HFFc6 (cell line): Measurements from ENCODE around the gene NPAS3. TPM values are rescaled to one million over a fixed set of nuclear protein-coding genes. Genes with fewer than 3 reads are reported as not detected.

Experiments used
- DNase-seq: peaks from one replicate; pipeline ENCODE4 v3.0.0-alpha.2; 2018
- H3K27ac Mint-ChIP-seq: 2 replicates; pipeline ENCODE4 v1.8.0; 2020; ENCODE audit warnings: mild to moderate bottlenecking, mixed read lengths
- H3K27me3 Mint-ChIP-seq: 2 replicates; pipeline ENCODE4 v1.8.0; 2021; ENCODE audit warnings: mild to moderate bottlenecking, moderate library complexity, mixed read lengths; ENCODE audit not compliant: insufficient read depth
- H3K36me3 Mint-ChIP-seq: 2 replicates; pipeline ENCODE4 v1.8.0; 2021; ENCODE audit warnings: low read depth, mixed read lengths
- H3K4me1 Mint-ChIP-seq: 2 replicates; pipeline ENCODE4 v1.8.0; 2020; ENCODE audit warnings: low read depth, mixed read lengths
- H3K4me3 Mint-ChIP-seq: 2 replicates; pipeline ENCODE4 v1.8.0; 2020; ENCODE audit warnings: mild to moderate bottlenecking, moderate library complexity, mixed read lengths
- H3K9me3 Mint-ChIP-seq: 2 replicates; pipeline ENCODE4 v1.8.0; 2020; ENCODE audit warnings: mild to moderate bottlenecking, mixed read lengths
- total RNA-seq, 6 experiments: library from RNA; stranded (reverse); fragmentation: NEBNext Ultra II Directional; extraction: Animal tissue kit (Norgen Biotek cat#: 25700); gene quantifications; 2 replicates in 1 of 6; 3 replicates in 5 of 6; pipeline ENCODE4 v1.2.3, GENCODE V29; 2021
- TF ChIP-seq, protein P1 (sequence below): fragments of 200-600 bp; sonication (generic); IDR thresholded peaks from 2 replicates; pipeline ENCODE4 v1.5.0; 2021; ENCODE audit warnings: antibody characterized with exemption, mild to moderate bottlenecking

The NPAS3 gene
- total RNA-seq, 6 experiments from 2014 or later, result not detected

DNA sequence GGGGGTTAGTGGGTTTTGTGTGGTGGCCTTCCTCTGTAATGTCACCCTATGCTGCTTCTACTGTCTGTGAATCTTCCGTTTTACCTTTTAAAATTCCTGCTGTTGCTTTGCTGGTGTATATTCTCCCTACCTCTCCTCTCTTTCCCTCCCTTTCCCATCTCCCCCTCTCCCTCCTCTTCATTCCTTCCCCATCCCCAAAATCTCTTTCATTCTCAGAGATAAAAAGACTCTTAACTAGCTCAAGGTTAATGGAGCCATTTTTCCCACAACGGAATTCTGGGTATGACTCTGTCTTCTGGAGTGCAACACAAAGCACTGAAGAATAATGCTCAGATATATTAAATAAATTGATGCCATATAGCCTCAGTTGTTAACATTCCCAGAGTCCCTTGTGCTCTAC lies 864.1 kb downstream of the NPAS3 start:
- Mint-ChIP-seq H3K27me3 (peaks cover 23% of the 10 kb centered on the region; the same call in 1 of the 2 replicates), H3K36me3 (peaks cover 5% of the 10 kb centered on the region; the same call in 1 of the 2 replicates), H3K9me3 (peaks cover 5% of the 10 kb centered on the region; the same call in 1 of the 2 replicates), H3K4me1 (peaks cover 5% of the 10 kb centered on the region; the same call in 1 of the 2 replicates), H3K4me3 (no peak overlapping the region), H3K27ac (no peak overlapping the region)
- TF ChIP-seq, protein P1, sequence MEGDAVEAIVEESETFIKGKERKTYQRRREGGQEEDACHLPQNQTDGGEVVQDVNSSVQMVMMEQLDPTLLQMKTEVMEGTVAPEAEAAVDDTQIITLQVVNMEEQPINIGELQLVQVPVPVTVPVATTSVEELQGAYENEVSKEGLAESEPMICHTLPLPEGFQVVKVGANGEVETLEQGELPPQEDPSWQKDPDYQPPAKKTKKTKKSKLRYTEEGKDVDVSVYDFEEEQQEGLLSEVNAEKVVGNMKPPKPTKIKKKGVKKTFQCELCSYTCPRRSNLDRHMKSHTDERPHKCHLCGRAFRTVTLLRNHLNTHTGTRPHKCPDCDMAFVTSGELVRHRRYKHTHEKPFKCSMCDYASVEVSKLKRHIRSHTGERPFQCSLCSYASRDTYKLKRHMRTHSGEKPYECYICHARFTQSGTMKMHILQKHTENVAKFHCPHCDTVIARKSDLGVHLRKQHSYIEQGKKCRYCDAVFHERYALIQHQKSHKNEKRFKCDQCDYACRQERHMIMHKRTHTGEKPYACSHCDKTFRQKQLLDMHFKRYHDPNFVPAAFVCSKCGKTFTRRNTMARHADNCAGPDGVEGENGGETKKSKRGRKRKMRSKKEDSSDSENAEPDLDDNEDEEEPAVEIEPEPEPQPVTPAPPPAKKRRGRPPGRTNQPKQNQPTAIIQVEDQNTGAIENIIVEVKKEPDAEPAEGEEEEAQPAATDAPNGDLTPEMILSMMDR, result no peak
- DNase-seq, result no peak

DNA sequence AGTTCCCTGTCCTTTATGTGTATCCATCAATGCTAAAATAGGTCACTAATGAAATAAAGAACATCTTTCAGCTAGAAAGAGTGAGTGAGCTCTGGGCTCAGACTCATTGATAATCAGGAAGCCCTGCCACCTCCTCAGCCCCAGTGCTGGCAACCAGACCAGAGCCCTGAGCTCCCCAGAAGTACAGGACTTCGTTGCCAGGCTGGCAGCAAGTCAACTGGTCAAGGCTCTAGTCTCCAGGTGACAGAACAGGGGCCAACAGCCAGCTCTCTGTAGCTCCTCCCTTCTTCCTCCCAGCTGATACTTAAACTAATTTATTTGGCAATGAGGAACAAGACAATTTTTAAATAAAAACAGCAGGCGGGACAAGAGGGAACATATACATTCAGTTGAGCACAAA lies 866.9 kb downstream of the NPAS3 start:
- peaks cover 5% of the 10 kb centered on the region for H3K9me3 Mint-ChIP-seq
- H3K4me1 Mint-ChIP-seq, result peaks cover 5% of the 10 kb centered on the region; the same call in 1 of the 2 replicates
- TF ChIP-seq, protein P1, result no peak
- peaks cover 5% of the 10 kb centered on the region; the same call in 1 of the 2 replicates for H3K36me3 Mint-ChIP-seq
- H3K27me3 Mint-ChIP-seq, result peaks cover 7% of the 10 kb centered on the region; the same call in 1 of the 2 replicates
- no peak overlapping the region for H3K4me3 Mint-ChIP-seq
- DNase-seq, result no peak
- H3K27ac Mint-ChIP-seq, result no peak overlapping the region

DNA sequence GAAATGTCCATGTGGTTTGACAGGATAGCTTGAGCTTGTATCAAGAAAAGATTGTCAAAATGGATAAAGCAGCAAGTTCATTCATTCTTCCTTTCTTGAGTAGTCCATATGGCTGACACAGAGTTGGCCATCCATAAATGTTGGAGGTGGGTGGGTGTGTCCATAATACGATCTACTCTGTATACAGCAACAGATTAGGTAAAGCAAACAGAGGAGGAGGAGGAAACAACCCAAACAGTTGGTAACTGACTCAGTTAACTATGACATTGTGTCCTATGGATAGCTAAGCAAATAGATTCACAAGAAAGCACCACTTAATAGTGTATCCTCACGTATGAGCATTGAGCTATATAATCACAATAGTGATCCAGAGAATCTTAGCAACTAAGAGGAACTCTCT lies 868.2 kb downstream of the NPAS3 start:
- Mint-ChIP-seq H3K4me3 (no peak overlapping the region), H3K27me3 (no peaks in the 10 kb centered on the region; the same call in 1 of the 2 replicates), H3K36me3 (no peaks in the 10 kb centered on the region), H3K27ac (no peak overlapping the region), H3K9me3 (peaks cover 2% of the 10 kb centered on the region; the same call in 1 of the 2 replicates), H3K4me1 (no peaks in the 10 kb centered on the region)
- TF ChIP-seq, protein P1, result no peak
- DNase-seq, result no peak

DNA sequence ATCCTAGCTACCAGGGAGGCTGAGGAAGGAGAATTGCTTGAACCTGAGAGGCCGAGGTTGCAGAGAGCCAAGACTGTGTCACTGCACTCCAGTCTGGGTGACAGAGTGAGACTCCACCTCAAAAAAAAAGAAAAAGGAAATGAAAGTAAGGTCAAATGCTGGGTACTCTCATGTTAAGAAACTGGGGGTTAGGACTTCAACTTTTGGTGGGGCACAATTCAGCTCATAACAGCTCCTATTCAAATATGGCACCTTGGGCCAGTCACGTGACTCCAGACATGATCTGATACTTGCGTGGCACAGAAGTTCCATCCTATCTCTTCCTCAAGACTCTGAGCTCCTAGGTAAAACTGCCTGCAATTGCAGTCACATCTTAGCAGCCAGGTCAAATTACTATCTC lies 869.5 kb downstream of the NPAS3 start:
- DNase-seq, result no peak
- H3K9me3 Mint-ChIP-seq, result peaks cover 4% of the 10 kb centered on the region; the same call in 1 of the 2 replicates
- no peaks in the 10 kb centered on the region for H3K4me1 Mint-ChIP-seq
- no peak overlapping the region for H3K4me3 Mint-ChIP-seq
- H3K27ac Mint-ChIP-seq, result no peak overlapping the region
- no peaks in the 10 kb centered on the region; the same call in 1 of the 2 replicates for H3K27me3 Mint-ChIP-seq
- H3K36me3 Mint-ChIP-seq, result no peaks in the 10 kb centered on the region
- TF ChIP-seq, protein P1, result no peak

DNA sequence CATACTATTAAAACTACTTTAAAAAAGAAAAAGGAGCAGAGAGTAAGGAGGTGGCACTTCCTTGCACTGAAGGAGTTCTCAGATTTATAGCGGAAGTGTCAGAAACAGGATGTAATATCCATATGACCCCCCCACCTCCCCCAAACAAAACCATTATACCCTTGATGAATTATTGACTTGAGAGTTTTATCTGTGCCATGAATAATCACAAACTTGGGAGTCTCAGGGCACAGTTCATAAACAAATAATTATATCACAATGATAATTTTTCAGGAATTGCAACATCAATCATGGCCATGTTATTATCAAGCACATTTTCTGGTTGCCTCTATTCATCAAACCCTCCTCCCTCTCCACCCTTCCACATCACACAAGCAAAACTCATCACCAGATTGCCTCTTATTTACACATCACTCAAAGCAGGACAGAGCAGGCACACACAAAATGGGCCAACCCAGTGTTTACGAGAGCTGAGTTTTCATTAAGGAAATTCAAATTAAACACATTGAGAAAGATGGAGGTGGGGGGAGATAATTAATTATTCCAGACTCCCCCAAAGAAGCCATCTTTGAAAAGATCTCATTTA lies 870.8 kb downstream of the NPAS3 start:
- Mint-ChIP-seq H3K36me3 (no peaks in the 10 kb centered on the region), H3K27ac (no peak overlapping the region), H3K27me3 (peaks cover 1% of the 10 kb centered on the region; the same call in 1 of the 2 replicates), H3K4me1 (no peaks in the 10 kb centered on the region; the same call in 1 of the 2 replicates), H3K9me3 (peaks cover 4% of the 10 kb centered on the region; the same call in 1 of the 2 replicates), H3K4me3 (no peak overlapping the region)
- no peak for DNase-seq
- TF ChIP-seq, protein P1, result no peak
